NCI-H345 treated with DMSO at 0.1 percent for 48 hours (cell line): Measurements from ENCODE around the gene DCP1B.

Source experiments
- DNase-seq: peaks from one replicate; lab custom pipeline; 2025; ENCODE audit not compliant: unreplicated experiment; lab: John Stamatoyannopoulos, UW

The DCP1B gene

DNA sequence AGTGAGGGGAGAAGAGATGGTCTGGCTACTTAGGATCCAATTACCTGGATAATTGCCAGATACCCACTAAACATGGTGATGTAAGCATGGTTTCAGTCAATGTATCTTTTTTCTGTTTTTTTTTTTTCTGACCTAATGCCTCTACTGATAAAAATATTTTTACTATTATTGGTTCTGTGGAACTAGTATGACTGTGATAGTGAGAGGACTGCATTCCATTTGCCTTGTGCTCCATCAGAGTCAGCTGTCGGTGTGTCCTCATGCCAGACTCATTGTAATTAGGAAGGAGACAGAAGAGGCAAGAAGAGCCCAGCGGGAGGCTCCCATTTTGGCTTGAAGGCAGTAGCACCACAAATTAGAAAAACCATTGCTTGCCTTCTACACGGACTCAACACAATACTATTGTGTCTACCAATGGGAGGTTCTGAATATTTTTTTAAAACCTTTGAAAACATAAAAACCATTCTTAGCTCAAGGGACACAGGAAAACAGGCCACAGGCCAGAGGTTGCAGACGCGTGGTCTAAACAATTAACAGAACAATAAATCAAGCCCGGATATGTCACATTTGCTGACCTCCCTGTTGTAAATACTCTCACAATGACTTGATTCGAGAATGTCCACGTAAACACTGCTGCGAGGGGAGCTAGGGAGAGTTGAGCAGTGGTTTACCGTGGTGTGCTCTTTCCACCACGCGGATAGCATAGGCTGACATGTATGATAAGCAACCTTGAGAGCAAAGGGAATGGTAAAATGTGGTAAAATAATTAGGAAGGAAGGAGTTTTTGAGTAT lies 13.5 kb upstream of the DCP1B start:
- no peak for DNase-seq

DNA sequence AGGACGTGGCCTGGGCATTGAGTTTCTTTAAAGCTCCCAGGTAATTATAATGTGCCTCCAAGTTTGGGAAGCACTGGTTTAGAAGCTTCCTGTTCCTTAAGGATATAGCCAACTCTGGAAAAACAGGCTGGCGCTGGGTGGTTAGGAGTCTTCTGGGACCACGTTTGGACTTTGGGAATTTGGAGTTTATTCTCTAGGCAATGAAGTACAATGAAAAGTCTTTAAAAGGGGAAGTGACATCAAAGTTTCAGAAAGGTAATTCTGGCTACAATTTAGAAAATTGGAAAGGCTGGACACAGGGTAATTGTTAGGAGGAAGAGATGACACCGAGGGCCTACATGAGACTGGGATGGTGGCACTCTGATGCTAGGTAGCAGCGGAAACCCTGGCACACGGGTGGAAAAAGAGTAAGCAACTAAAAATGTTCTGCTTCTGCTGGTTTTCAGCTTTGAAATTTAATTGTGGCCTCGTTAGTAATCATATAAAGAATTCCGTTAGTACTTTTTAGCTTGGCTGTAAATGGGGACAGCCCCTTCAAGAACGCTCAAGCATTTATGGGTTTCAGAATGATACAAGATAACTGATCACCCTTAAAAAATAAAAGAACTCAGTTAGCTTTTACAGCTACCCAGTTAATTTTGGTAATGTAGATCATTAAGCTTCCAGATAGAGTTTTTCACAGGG lies 12.7 kb upstream of the DCP1B start:
- DNase-seq, result no peak

DNA sequence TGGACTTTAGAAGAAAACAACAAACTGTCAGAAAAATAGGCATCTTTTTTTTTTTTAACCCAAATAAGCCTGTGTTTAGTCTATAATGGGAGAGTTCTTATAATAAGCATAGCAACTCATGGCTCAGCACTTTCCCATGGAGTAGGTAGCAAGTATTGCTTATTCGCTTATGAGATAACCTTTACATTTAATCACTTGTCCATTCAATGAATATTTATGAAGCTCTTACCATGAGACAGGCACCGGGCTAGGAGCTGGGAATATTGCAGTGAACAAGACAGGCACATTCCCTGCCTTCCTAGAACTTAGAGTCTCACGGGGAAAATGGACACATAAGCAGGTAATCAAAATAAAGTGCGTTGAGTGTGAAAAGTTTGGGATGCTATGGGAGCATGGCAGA lies 10.0 kb upstream of the DCP1B start:
- no peak for DNase-seq

DNA sequence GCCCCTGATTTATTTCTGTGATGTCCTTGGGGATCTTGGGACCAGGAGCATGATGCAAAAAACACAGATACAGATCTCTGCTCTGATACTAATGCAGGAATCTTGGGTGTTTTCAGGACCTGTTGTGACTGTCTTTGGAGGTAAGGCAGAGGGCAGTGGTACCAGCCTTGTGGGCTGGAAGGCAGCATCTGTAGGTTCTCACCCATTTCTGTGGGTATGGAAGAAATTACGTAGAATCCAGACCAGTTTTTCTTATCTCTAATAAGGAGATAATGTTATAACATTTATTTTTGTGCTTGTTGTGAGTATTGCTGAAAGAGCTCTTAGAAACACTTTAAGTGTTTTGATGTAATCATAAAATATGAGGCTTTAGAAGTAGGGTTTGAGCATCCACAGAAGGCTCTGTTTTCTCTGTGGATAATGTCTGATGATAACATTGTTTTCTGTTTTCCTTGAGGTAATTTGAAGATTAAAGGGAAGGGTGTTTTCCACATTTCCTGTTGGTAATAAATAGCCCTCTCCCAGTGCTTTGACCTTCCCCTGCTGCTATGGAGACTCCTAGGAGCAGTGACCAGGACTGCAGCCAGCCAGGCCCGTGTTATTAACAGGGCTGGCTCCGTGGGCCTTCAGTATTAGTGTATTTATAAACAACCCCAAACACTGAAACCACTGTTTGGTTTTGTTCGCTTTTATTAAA lies 9.4 kb upstream of the DCP1B start:
- no peak for DNase-seq

DNA sequence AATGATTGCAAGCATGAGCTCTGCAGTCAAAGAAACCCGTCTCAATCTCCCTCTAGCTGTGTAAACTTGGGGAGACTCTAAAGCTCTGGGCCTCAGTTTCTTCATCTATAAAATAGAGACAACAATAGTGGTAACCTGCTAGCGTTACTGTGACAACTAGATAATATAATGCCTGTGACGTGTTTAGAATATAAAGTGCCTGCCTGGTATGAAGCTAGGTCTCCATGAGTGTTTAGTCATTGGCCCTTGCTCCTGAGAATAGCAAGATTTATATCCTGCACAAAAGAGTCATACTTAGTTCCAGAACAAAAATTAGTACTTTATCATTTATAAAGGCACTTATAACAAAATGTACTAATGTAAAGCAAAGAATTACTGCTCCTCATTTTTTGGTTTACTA lies 8.8 kb upstream of the DCP1B start:
- DNase-seq, result no peak

DNA sequence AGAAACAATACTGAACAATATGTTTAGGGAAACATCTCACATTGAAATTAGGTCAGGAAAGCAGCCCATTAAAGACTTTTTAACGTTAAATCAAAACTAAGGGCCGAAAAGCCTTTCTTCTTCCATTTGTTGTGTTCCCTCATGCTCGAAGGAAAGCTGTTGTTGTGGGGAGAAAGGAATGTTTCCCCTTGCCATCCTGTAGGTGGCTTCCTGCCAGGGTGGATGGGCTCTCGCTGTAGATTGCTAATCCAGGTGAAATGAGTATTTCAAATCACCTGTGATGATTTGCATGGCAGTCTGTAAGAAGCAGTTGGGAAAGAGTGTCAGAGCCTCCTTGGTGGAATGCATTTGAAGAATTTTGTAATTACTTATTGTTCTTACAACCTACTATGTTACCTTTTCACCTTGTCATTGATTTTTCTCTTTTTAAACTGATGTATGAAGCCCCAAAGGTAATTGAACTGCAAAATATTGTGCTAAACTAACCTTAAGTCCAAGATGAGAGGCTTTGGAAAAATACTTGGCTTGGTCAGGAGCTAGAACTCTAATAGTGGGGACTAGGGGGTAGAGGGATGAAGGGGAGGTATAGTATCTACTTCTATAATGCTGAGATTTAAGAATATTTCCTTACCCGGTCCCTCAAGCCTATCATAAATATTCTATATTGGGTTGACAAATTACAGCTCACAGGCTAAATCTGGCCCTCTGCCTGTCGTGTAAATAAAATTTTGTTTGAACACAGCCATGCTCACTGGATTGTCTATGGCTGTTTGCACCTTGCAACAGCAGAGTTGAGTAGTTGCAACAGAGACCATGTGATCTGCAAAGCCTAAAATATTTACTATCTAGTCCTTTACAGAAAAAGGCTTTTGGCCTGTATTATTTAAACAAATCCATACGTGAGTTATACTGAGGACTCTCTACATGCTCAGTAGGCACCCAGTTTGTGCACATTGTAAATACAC lies 7.7 kb upstream of the DCP1B start:
- DNase-seq, result no peak

DNA sequence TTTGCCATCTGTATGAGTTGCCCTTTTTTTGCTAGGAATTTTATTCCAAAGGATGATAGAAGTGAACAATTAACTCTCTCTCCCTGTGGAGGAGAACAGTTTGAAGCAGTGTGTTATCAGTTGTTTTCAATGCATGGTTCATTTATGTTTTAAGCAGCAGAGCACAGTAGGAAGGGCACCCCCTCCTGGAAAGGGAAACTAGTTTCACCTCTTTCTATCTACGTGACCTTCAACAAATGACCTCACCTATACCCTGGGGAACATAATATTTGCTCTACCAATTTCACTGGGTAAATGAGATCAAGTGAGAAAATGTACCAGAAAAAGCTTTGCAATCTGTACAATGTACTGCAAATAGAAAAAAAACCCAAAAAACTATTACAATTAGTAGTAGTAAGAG lies 5.4 kb upstream of the DCP1B start:
- peak; percentile 45 for DNase-seq

DNA sequence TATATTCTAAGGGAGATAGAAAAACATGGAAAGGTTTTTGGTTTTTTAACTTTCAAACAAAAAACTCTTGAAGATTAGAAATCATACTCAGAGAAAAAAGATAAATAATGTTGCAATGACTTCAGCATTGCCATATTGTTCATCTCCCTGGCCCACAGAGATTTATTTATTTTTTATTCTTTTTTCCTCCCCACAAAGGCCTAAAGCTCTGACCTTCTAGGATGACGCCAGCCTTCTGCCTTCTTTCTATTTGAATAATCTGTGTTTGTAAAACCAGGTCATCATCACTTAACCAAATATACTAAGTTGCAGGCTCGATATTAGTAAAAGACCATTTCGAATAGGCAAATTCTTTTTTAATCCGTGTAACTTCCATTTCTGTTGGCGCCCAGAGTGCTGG lies 4.4 kb upstream of the DCP1B start:
- DNase-seq, result no peak

DNA sequence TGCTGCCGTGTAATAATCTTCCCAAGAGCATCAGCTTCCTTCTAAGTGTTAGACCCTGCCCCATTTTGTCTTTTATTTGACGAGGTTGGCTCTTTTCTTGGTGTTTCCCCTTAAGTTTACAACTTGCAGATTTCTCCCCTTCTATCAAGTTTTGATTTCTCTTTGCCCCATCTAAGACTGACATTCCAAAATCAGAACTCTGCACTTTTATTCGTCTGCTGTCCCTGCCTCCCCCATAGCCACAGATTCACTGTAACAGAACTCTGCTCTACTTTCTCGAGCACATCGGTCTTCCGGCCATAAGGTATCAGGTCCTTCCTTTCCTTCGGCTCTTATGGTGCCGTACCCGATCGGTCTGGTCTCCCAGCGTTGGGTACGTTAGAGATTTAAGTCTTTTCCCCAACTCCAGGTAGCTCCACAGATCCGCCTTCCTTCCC lies 563 bp downstream of the DCP1B start:
- DNase-seq, result no peak

DNA sequence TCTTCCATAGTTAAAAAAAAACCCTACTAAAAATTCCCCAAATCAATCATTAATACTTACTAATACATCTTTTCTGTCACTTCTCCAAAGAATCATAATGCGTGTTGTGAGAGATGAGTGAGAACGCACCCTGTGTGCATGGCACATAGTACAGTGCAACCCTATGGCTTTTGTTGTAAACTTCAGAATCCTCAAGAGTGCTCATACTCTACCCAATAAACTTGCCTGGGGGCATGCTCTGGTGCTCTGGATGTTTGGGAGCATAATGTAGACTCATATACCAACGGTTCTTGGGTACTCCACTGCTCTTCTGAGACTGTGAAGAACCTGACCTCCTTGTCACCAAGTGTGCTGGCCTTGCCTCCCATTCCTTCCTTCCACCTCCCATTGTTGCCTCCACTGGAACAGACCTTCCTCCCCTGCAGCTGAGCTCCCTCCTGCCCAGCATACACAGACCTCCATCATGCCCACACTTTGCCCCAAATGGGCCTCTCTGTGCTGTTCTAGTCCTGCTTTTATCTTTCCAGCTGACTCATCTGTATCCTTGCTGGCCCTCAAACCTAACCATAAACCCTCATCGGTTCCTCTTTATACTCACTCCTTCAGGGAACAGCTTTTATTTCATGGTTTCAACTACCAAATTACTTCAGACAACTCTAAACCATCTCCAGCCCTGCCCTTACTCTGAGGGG lies 8.9 kb downstream of the DCP1B start:
- DNase-seq, result no peak

DNA sequence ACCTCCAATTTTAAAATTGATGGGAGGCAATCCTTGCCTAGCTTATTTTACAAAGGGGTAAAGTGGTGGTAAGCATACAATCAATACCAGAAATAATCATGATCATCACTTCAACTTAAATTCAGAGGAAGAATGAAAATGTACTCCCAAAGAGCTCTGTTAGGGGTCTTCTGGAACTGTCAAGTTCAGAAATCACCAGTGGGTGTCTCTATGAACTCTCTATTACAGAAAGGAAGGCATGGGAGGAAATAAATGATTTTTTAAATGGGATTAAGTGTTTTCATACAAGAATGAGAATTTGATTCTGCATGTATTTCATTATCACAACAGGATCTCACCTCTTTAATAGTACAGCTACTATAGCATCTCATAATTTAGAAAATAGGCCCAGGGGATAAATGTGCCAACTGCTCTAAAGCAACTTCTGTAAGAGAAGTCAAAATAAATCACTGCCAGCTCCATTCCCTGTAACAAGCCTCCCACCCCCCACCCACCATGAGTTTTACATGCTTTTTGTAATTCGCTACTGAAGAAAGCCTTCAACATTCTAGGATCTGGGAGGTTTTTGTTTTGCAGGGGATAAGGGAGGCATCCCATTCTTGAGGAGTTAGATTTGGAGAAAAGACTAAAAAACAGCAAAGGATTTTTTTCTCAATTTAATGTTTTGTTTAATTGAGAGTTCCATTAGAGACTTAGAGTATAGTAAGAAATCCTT lies 9.7 kb downstream of the DCP1B start:
- DNase-seq, result no peak

DNA sequence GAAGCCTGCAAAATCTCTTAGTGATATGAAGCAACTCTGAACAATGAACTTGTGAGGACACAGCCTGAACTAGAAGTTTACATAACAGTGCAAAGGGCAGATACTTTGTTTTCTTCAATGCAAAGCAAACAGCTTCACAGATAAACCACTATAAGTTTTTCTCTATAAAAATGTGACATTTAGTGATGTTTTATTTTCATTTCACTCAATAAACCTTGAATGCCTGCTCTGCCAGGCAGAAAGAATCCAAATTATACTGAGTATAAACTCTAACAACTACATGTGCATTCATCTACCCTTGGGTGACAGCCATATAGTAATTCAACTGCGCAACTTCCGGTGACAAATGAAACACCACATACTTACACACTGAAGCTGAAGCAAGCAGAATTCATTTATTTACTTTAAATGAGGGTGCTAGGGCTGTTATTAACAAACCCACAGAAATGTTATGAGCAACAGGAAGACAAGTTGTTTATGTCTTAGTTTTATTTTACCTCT lies 10.3 kb downstream of the DCP1B start:
- DNase-seq, result no peak

DNA sequence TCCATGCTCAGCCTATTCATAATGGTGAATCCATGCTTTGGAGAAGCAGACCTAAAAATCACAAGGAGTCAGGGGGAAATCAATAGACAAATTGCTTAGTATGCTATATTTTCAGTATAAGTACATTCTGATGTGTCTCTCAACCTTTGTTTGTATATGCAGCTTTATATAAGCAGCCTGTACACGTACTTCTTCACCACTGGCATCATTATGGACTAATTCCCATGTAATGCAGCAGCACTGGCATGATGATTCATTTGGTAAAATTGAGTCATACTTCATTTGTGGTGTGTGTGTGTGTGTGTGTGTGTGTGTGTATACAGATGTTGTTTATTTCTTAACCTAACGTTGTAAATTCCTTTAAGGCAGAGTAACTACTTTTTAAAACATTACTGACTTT lies 10.9 kb downstream of the DCP1B start:
- DNase-seq, result no peak

DNA sequence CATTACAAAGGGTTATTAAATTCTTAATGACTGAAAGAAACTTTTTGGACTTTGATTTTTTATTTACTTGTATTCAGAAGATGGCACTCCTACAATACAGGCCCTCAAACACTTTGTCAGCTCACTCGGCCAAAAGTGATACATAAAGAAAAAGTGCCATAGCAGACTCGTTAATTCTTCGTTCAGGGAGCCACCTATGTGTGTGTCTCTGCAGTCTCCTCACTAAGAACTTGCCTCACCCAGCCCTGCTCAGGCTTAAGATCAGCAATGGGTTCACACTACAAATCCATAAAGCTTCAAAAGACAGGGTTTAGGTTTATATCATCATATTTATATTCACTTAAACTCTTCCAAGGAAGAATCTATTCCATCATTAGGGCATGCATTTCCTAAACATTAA lies 11.5 kb downstream of the DCP1B start:
- no peak for DNase-seq

DNA sequence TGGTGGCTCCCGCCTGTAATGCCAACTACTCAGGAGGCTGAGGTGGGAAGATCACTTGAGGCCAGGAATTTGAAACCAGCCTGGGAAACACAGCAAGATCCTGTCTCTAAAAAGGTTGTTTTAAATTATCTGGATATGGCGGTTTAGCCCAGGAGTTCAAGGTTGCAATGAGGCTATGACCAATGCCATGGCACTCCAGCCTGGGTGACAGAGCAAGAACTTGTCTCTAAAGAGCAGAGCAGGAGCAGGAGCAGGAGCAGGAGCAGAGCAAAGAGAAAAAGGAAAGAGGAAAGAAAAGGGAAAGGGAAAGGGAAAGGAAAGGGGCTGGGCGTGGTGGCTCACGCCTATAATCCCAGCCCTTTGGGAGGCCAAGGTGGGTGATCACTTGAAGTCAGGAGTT lies 15.1 kb downstream of the DCP1B start:
- no peak for DNase-seq

DNA sequence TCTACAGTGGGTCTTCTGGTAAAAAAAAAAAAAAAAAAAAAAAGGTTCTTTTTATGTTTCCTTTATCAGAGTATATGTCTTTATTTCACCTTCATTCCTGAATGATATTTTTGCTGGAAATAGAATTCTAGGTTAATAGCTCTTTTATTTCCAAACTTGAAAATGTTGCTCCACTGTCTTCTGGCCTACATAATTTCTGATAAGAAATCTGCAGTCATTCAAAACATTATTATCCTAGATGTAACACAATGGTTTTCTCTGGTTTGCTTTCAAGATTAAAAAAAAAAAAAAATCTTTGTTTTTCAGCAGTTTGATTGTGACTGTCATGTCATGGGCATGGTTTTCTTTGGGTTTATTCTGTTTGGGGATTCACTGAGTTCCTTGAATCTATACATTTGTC lies 19.5 kb downstream of the DCP1B start:
- DNase-seq, result no peak

DNA sequence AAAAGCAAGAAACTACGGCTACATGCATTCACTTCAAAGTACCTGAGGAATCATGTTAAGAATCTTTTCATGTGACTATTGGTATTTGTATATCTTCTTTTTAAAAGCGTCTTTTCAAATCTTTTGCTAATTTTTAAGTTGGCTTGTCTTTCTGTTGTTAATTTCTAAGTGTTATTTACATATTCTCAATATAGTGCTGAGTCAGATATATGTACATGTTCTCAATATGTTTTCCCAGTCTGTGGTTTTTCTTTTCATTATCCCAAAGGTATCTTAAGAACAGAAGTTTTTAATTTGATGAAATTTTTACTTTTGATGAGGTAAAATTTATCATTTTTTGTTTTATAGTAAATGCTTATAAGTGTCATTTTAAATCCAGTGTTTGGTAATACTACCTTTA lies 24.0 kb downstream of the DCP1B start:
- no peak for DNase-seq

DNA sequence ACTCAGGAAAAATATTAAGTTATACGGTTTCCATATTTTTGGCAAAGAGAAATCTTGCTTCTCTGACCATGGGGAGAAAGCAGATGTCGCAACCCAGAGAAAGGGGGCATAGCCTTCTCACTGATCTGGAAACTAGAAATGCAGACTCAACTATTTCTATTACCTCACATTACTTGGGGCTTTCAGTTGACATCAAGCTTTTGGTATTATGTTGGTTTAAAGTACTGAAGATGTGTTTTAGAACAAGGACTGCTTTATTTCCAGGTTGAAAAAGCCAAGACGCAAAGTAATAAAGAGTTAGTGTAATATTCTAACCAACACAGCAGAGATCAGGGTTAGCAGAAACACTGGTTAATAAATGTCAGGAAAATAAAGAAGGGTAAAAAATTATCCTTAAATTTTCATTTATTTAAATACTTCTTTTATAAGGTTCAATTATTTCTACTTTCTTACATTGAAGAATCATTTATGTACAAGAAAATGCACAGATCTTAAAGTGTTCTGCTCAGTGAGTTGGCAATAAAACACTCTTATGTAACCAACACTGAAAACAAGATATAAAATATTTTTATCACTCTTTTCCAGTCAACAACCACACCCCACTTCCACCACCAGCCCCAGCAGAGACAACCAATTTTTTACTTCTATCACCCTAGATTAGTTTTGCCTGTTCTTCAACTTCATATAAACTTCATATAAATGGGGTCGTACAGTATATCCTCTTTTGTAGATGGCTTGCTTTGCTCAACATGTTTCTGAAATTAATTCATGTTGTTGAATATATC lies 26.0 kb downstream of the DCP1B start:
- no peak for DNase-seq

DNA sequence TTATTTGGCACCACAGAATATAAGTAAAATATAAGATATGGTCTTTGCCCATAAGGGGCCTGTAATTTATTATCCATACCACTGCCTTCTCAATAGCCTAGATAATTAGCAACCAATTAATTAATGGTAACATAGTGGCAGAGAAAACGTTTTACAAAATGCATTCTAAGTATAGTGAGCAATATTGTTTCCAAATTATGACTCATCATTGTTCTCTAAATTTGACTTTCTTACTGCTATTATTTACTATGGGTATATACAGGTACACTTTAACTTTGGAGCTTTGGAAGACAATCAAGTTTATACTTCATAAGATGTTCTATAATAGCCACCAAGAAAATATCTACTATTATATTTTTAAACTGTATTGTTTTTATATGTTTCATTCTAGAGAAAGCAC lies 26.7 kb downstream of the DCP1B start:
- DNase-seq, result no peak
